ENCODE results near the gene TBL1X.

The TBL1X gene

GRCh38 chrX:9644335-9644734 is 179.5 kb downstream of the TBL1X start:
- DNase-seq (ENCODE audit: low read depth): peak; percentile 5
- H3K4me3 ChIP-seq (ENCODE audit: low read length): no peak overlapping the region
- no peak for TF ChIP-seq CTCF (conservative IDR thresholded peaks at IDR 0.05; ENCODE audit: low read length)

GRCh38 chrX:9646471-9647224 is 181.8 kb downstream of the TBL1X start:
- DNase-seq (ENCODE audit: low read depth): no peak
- H3K4me3 ChIP-seq (ENCODE audit: low read length): no peak overlapping the region
- no peak for TF ChIP-seq CTCF (conservative IDR thresholded peaks at IDR 0.05; ENCODE audit: low read length)

- no peak overlapping the region for H3K4me3 ChIP-seq (ENCODE audit: low read length)
- TF ChIP-seq CTCF (conservative IDR thresholded peaks at IDR 0.05; ENCODE audit: low read length): no peak
Measured at GRCh38 chrX:9647431-9647830, 182.6 kb downstream of the TBL1X start.

GRCh38 chrX:9650091-9650490 is 185.2 kb downstream of the TBL1X start:
- TF ChIP-seq CTCF (conservative IDR thresholded peaks at IDR 0.05; ENCODE audit: low read length): no peak
- H3K4me3 ChIP-seq (ENCODE audit: low read length): no peak overlapping the region
- DNase-seq (ENCODE audit: low read depth): peak; percentile 36

More at GRCh38 chrX:9647431-9647830, 182.6 kb downstream of the TBL1X start:
- DNase-seq (ENCODE audit: low read depth): no peak

- H3K4me3 ChIP-seq (ENCODE audit: low read length): no peak overlapping the region
- no peak for TF ChIP-seq CTCF (conservative IDR thresholded peaks at IDR 0.05; ENCODE audit: low read length)
- no peak for DNase-seq (ENCODE audit: low read depth)
Measured at GRCh38 chrX:9651737-9652136, 186.9 kb downstream of the TBL1X start.

- H3K4me3 ChIP-seq (ENCODE audit: low read length): no peak overlapping the region
- no peak for DNase-seq (ENCODE audit: low read depth)
- no peak for TF ChIP-seq CTCF (conservative IDR thresholded peaks at IDR 0.05; ENCODE audit: low read length)
Measured at GRCh38 chrX:9654929-9655328, 190.1 kb downstream of the TBL1X start.

GRCh38 chrX:9656277-9656676 is 191.4 kb downstream of the TBL1X start:
- no peak for TF ChIP-seq CTCF (conservative IDR thresholded peaks at IDR 0.05; ENCODE audit: low read length)
- no peak overlapping the region for H3K4me3 ChIP-seq (ENCODE audit: low read length)
- DNase-seq (ENCODE audit: low read depth): no peak
